Thyroid gland (tissue), 4 donors: ENCODE measurements around the gene RETREG1.

ENCODE experiments used
- CTCF ChIP-seq, 6 experiments: fragments of 200-600 bp in 3 of 6; fragments of 450-650 bp in 3 of 6; sonication (generic) in 3 of 6; IDR thresholded peaks; one replicate each; pipeline ENCODE4 v1.5.1; 2016 to 2019; ENCODE audit warnings: antibody characterized with exemption in 6 of 6, mild to moderate bottlenecking in 2 of 6, inconsistent platforms in 1 of 6, moderate library complexity in 1 of 6
- POLR2A ChIP-seq, 2 donors: fragments of 450-650 bp; IDR thresholded peaks; one replicate each; pipeline ENCODE4 v1.6.1; 2017; ENCODE audit warnings: antibody characterized with exemption in 2 of 2, mild to moderate bottlenecking in 2 of 2, moderate library complexity in 1 of 2

DNA sequence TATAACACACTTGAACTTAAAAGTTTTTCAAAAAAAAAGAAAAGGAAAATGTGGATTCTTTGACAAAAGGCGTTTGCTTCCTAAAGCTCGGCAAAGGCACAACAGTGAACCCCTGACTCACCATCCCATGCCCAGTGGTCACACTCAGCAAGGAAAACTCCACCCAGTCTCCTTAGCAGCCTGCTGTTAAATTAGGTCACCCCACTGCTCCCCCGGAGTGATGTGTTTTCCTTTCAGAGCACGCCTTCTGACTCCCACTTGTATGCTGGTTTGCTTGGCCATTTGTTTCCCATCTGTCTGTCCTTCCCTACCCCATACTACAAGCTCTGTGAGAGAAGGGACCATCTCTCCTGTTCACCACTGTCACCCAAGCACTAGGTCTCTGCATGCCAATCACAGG lies 23.8 kb downstream of the RETREG1 start:
- TF ChIP-seq POLR2A (IDR thresholded peaks at IDR 0.05) (no peak), CTCF (IDR thresholded peaks at IDR 0.05) (no peak)
